ENCODE results near the gene RHCE.
"Not testable (repeated sequence)": the region's sequence is repeated elsewhere in the genome, so short reads cannot be mapped to it uniquely, and the experiment has no call there.

The RHCE gene

GRCh38 chr1:25432749-25433388 lies 12.2 kb upstream of the RHCE start:
- DNase-seq (ENCODE audit: low read depth in 2 of 2) = no peak

GRCh38 chr1:25431955-25432719 lies 11.5 kb upstream of the RHCE start:
- DNase-seq (ENCODE audit: low read depth in 2 of 2) = no peak

GRCh38 chr1:25430967-25431881 lies 10.6 kb upstream of the RHCE start:
- no peak for DNase-seq (ENCODE audit: low read depth in 2 of 2)

GRCh38 chr1:25430073-25430966 lies 9.7 kb upstream of the RHCE start, which contains the start of gene MACO1:
TSS of gene MACO1 (plus strand) at chr1:25430897. CDS start at chr1:25431099, 202 bp downstream.
- DNase-seq (ENCODE audit: low read depth in 2 of 2) = peak; percentile 95

GRCh38 chr1:25428475-25429166 lies 8.0 kb upstream of the RHCE start:
- no peak for DNase-seq (ENCODE audit: low read depth in 2 of 2)

- no peak for DNase-seq (ENCODE audit: low read depth in 2 of 2)
These were observed 7.1 kb upstream of the RHCE start for GRCh38 chr1:25427696-25428095.

GRCh38 chr1:25425098-25426085 lies 4.8 kb upstream of the RHCE start:
- DNase-seq (ENCODE audit: low read depth in 2 of 2) = no peak

- not testable (repeated sequence) for DNase-seq (ENCODE audit: low read depth in 2 of 2)
These were observed 2.6 kb upstream of the RHCE start for GRCh38 chr1:25423206-25423605.

GRCh38 chr1:25419339-25419738 lies 1.3 kb downstream of the RHCE start:
- not testable (repeated sequence) for DNase-seq (ENCODE audit: low read depth in 2 of 2)

GRCh38 chr1:25417280-25417679 lies 3.3 kb downstream of the RHCE start:
- not testable (repeated sequence) for DNase-seq (ENCODE audit: low read depth in 2 of 2)

- DNase-seq (ENCODE audit: low read depth in 2 of 2) = not testable (repeated sequence)
These were observed 6.0 kb downstream of the RHCE start for GRCh38 chr1:25414578-25414977.

- DNase-seq (ENCODE audit: low read depth in 2 of 2) = not testable (repeated sequence)
These were observed 6.5 kb downstream of the RHCE start for GRCh38 chr1:25414157-25414556.

GRCh38 chr1:25412872-25413623 lies 7.6 kb downstream of the RHCE start:
- DNase-seq (ENCODE audit: low read depth in 2 of 2) = not testable (repeated sequence)

GRCh38 chr1:25409641-25410427 lies 10.8 kb downstream of the RHCE start:
- DNase-seq (ENCODE audit: low read depth in 2 of 2) = not testable (repeated sequence)

GRCh38 chr1:25405731-25406305 lies 14.8 kb downstream of the RHCE start:
- DNase-seq (ENCODE audit: low read depth in 2 of 2) = not testable (repeated sequence)

- DNase-seq (ENCODE audit: low read depth in 2 of 2) = not testable (repeated sequence)
These were observed 17.4 kb downstream of the RHCE start for GRCh38 chr1:25402947-25403803.

Measured in activated CD4-positive, alpha-beta T cell treated with anti-CD3 and anti-CD28 coated beads for 24 hours (primary cell).